ENCODE measurements around the gene DNAH14. TPM values are rescaled to one million over a fixed set of nuclear protein-coding genes. Genes with fewer than 3 reads are reported as not detected.
A peak's percentile ranks its signal among the peaks of the same experiment; 100 is the strongest.
"Not testable (repeated sequence)": the region's sequence is repeated elsewhere in the genome, so short reads cannot be mapped to it uniquely, and the experiment has no call there.

The DNAH14 gene
- total and polyA plus RNA-seq, 2 of the 13 experiments (the other 11 are each of a cell fraction or from before 2014, with no cell fraction given), result 4.5 to 27.5 TPM

DNA sequence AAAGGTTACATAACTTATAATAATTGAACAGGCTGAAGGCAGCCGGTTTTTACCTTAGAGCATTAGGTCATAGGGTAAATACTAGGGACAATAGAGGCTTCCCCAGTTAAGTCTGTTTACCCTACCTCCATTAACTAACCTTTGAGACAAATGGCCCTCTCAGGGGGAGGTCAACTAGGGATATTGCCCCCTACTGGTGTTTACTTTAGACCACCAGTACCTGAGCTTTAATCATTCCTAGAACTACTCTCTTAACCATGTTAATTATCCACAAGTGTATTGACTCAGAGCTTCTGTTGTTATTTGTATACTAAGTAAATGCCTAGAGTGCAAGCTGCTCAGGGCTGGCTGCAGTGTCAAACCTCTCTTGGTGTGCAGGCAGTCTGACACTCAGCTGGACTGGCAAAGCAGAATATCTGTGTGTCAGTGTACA, 52.5 kb downstream of the DNAH14 start (continued):
- TF ChIP-seq, protein P1, sequence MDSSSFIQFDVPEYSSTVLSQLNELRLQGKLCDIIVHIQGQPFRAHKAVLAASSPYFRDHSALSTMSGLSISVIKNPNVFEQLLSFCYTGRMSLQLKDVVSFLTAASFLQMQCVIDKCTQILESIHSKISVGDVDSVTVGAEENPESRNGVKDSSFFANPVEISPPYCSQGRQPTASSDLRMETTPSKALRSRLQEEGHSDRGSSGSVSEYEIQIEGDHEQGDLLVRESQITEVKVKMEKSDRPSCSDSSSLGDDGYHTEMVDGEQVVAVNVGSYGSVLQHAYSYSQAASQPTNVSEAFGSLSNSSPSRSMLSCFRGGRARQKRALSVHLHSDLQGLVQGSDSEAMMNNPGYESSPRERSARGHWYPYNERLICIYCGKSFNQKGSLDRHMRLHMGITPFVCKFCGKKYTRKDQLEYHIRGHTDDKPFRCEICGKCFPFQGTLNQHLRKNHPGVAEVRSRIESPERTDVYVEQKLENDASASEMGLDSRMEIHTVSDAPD (CRISPR knock-in tag; IDR thresholded peaks at IDR 0.05), result peak; percentile 52; the same call in 1 of the 2 replicates
- TF ChIP-seq HDAC2 (CRISPR knock-in tag; IDR thresholded peaks at IDR 0.05) (peak; percentile 60; the same call in 1 of the 2 replicates), RXRB (CRISPR knock-in tag; IDR thresholded peaks at IDR 0.05; ENCODE audit: borderline replicate concordance) (peak; percentile 99), ZEB1 (IDR thresholded peaks at IDR 0.05; ENCODE audit: insufficient replicate concordance, low read depth) (peak; percentile 34), CREM (IDR thresholded peaks at IDR 0.05) (peak; percentile 83), SOX13 (IDR thresholded peaks at IDR 0.05) (peak; percentile 94), SOX13 (CRISPR knock-in tag; conservative IDR thresholded peaks at IDR 0.05 in 1 of 2, IDR thresholded peaks at IDR 0.05 in 1 of 2) (peak in 1 of 2 experiments; percentile 98; a peak in 2 of 4 replicates), SAP130 (CRISPR knock-in tag; IDR thresholded peaks at IDR 0.05; ENCODE audit: low read depth) (peak; percentile 49), JUND (CRISPR knock-in tag; IDR thresholded peaks at IDR 0.05) (0 out of 2 replicates have a peak, but pooled peaks have one; percentile 18), POGZ (CRISPR knock-in tag; IDR thresholded peaks at IDR 0.05) (peak; percentile 60; the same call in 1 of the 2 replicates), SP5 (CRISPR knock-in tag; IDR thresholded peaks at IDR 0.05; ENCODE audit: borderline replicate concordance, low read depth) (peak; percentile 74; the same call in 1 of the 2 replicates), ZNF124 (CRISPR knock-in tag; IDR thresholded peaks at IDR 0.05) (peak; percentile 54; the same call in 1 of the 2 replicates), NR2F1 (CRISPR knock-in tag; IDR thresholded peaks at IDR 0.05) (peak; percentile 70 to 76; a peak in 3 of 4 replicates), NFIC (IDR thresholded peaks at IDR 0.05; ENCODE audit: low read length) (peak; percentile 78; the same call in 1 of the 2 replicates), GATAD2A (CRISPR knock-in tag; IDR thresholded peaks at IDR 0.05) (peak; percentile 83), IRF2 (CRISPR knock-in tag; IDR thresholded peaks at IDR 0.05) (peak; percentile 36; the same call in 1 of the 2 replicates), SMYD3 (CRISPR knock-in tag; IDR thresholded peaks at IDR 0.05) (peak; percentile 60; the same call in 1 of the 2 replicates), ZMYM4 (CRISPR knock-in tag; IDR thresholded peaks at IDR 0.05) (peak; percentile 71), EP300 (IDR thresholded peaks at IDR 0.05; ENCODE audit: low read depth in 2 of 2, low read length in 2 of 2) (peak in 1 of 2 experiments; percentile 78; a peak in 2 of 4 replicates), ELF3 (CRISPR knock-in tag; IDR thresholded peaks at IDR 0.05) (peak; percentile 31; the same call in 1 of the 2 replicates), HMG20A (CRISPR knock-in tag; IDR thresholded peaks at IDR 0.05; ENCODE audit: borderline replicate concordance) (peak; percentile 73; the same call in 1 of the 2 replicates), CEBPG (CRISPR knock-in tag; IDR thresholded peaks at IDR 0.05) (peak; percentile 34; the same call in 1 of the 2 replicates), ESRRA (CRISPR knock-in tag; IDR thresholded peaks at IDR 0.05; ENCODE audit: low read depth) (0 out of 2 replicates have a peak, but pooled peaks have one; percentile 39), NR2C2 (CRISPR knock-in tag; IDR thresholded peaks at IDR 0.05; ENCODE audit: borderline replicate concordance) (peak; percentile 46; the same call in 1 of the 2 replicates), TCF7 (IDR thresholded peaks at IDR 0.05; ENCODE audit: low read depth) (peak; percentile 76), CREB1 (CRISPR knock-in tag; IDR thresholded peaks at IDR 0.05) (peak; percentile 53)
- TF ChIP-seq CREM (CRISPR knock-in tag; IDR thresholded peaks at IDR 0.05); EP300 (CRISPR knock-in tag; IDR thresholded peaks at IDR 0.05; ENCODE audit: borderline replicate concordance); CREB1 (IDR thresholded peaks at IDR 0.05): not testable (repeated sequence)
- TF ChIP-seq, protein P2, sequence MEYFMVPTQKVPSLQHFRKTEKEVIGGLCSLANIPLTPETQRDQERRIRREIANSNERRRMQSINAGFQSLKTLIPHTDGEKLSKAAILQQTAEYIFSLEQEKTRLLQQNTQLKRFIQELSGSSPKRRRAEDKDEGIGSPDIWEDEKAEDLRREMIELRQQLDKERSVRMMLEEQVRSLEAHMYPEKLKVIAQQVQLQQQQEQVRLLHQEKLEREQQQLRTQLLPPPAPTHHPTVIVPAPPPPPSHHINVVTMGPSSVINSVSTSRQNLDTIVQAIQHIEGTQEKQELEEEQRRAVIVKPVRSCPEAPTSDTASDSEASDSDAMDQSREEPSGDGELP (IDR thresholded peaks at IDR 0.05; ENCODE audit: borderline replicate concordance, low read depth), result peak; percentile 30; the same call in 1 of the 2 replicates
